Esophagus muscularis mucosa (tissue), 4 donors: ENCODE results near the gene MDM1. TPM values are rescaled to one million over a fixed set of nuclear protein-coding genes. Genes with fewer than 3 reads are reported as not detected.
A peak's percentile ranks its signal among the peaks of the same experiment; 100 is the strongest.

Experiments
- DNase-seq: peaks from one replicate; pipeline ENCODE4 v3.0.0-alpha.2; 2017; ENCODE audit errors: extremely low spot score
- H3K27ac ChIP-seq, 4 donors: fragments of 200-600 bp; sonication (generic); replicated peaks in 1 of 4; 1 replicate in 3 of 4; 2 replicates in 1 of 4; pipeline ENCODE4 v1.5.1; 2016 to 2019; ENCODE audit warnings: mild to moderate bottlenecking in 1 of 4
- H3K27me3 ChIP-seq, 4 donors: fragments of 200-600 bp; sonication (generic); one replicate each; pipeline versions ENCODE4 v1.5.1 to v1.6.0; 2016 to 2019
- H3K36me3 ChIP-seq, 4 donors: fragments of 200-600 bp; sonication (generic); one replicate each; pipeline ENCODE4 v1.5.1; 2016 to 2019
- H3K4me1 ChIP-seq, 4 donors: fragments of 200-600 bp; sonication (generic); one replicate each; pipeline ENCODE4 v1.5.1; 2016 to 2019
- H3K4me3 ChIP-seq, 4 donors: fragments of 200-600 bp; sonication (generic); 1 replicate in 2 of 4; 2 replicates in 2 of 4; pipeline ENCODE4 v1.5.1; 2016 to 2019; ENCODE audit warnings: mild to moderate bottlenecking in 4 of 4, moderate library complexity in 1 of 4
- H3K9me3 ChIP-seq, 4 donors: fragments of 200-600 bp; sonication (generic); 1 replicate in 3 of 4; 2 replicates in 1 of 4; pipeline ENCODE4 v1.5.1; 2016 to 2019
- EP300 ChIP-seq: sonication (generic); formaldehyde crosslinking; IDR thresholded peaks from one replicate; pipeline ENCODE4 v1.6.1; 2017; ENCODE audit warnings: antibody characterized with exemption
- POLR2A ChIP-seq: fragments of 450-650 bp; IDR thresholded peaks from one replicate; pipeline ENCODE4 v1.6.1; 2017; ENCODE audit warnings: antibody characterized with exemption, moderate library complexity, mild to moderate bottlenecking, low read depth
- POLR2AphosphoS5 ChIP-seq, 2 donors: sonication (generic); formaldehyde crosslinking; IDR thresholded peaks; one replicate each; pipeline ENCODE4 v1.6.1; 2017; ENCODE audit warnings: antibody characterized with exemption in 2 of 2
- WGBS: methylation state at CpG from one replicate; pipeline ENCODE4 v1.1.5; 2018; 5-methylcytosine and 5-hydroxymethylcytosine counted together
- intact Hi-C: fragments of 100-400 bp; cut with DNase I; formaldehyde crosslinking; loops from one replicate; pipeline ENCODE4 v1.15.1; 2023
- total RNA-seq, 4 donors: library from RNA; depleted of rRNA; stranded (reverse); fragments of >200 nt; gene quantifications; one replicate each; pipeline versions ENCODE4 v1.1.0 to v1.2.1, GENCODE V29; 2016
- TF ChIP-seq, protein P1 (sequence below), 3 experiments: fragments of 200-600 bp in 2 of 3; fragments of 450-650 bp in 1 of 3; sonication (generic) in 2 of 3; IDR thresholded peaks; one replicate each; pipeline ENCODE4 v1.5.1; 2017 to 2019; ENCODE audit warnings: antibody characterized with exemption in 3 of 3, mild to moderate bottlenecking in 2 of 3, moderate library complexity in 1 of 3

Gene MDM1
- total RNA-seq, 4 donors from 2014 or later = 11.3 to 33.2 (median 14.7) TPM

DNA sequence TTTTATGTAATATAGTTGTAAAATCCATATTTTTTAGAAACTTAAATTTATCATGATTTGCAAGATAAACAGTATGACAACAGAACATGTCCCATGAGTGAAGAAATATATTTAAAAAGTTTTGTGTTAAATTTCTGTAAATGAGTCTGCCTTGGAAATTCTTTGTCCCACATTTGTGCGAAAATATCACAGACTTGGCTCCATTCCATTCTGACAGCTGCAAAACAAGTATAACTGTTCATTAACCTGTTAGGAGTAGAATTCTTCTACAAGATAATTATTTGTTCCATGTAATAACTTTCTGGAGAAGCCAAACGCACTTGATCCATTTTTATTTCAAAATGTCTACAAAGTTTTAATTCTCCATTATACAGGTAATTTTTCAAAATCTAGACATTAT is 37.9 kb downstream of the MDM1 start:
- H3K9me3 ChIP-seq = peaks cover 0 to under 1% (median 0%) of the 10 kb centered on the region in 4 donors
- H3K4me3 ChIP-seq = no peak overlapping the region
- TF ChIP-seq, protein P1, sequence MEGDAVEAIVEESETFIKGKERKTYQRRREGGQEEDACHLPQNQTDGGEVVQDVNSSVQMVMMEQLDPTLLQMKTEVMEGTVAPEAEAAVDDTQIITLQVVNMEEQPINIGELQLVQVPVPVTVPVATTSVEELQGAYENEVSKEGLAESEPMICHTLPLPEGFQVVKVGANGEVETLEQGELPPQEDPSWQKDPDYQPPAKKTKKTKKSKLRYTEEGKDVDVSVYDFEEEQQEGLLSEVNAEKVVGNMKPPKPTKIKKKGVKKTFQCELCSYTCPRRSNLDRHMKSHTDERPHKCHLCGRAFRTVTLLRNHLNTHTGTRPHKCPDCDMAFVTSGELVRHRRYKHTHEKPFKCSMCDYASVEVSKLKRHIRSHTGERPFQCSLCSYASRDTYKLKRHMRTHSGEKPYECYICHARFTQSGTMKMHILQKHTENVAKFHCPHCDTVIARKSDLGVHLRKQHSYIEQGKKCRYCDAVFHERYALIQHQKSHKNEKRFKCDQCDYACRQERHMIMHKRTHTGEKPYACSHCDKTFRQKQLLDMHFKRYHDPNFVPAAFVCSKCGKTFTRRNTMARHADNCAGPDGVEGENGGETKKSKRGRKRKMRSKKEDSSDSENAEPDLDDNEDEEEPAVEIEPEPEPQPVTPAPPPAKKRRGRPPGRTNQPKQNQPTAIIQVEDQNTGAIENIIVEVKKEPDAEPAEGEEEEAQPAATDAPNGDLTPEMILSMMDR (IDR thresholded peaks at IDR 0.05) = no peak
- TF ChIP-seq EP300 = no peak
- TF ChIP-seq POLR2AphosphoS5 (IDR thresholded peaks at IDR 0.05) = no peak
- no peak for TF ChIP-seq POLR2A
- no peaks in the 10 kb centered on the region for H3K27me3 ChIP-seq
- peaks cover 0 to 13% (median 6%) of the 10 kb centered on the region in 4 donors for H3K36me3 ChIP-seq
- peaks cover 0 to 26% (median 22%) of the 10 kb centered on the region in 4 donors for H3K4me1 ChIP-seq
- intact Hi-C loops = no loop called here
- 24% methylated on average over 2 of the region's 2 CpGs for WGBS
- no peak for DNase-seq
- no peak overlapping the region for H3K27ac ChIP-seq

DNA sequence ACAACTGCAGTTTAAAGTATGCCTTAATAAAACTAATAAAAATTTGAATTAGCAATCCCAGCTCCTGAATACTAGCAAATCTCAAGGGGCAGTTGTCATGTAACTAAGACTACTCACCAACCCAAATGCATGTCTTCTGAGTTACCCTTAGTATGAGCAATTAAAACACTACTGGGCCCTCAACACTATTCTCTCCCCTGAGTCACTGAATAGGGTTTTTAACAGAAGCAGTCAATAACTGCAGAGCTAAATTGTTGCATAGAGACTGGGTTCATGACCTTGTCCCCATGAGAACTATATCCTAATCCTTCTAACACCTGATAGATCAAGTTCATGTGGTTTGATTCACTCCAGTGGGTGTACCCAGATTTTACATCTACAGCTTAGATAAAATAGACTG is 38.8 kb downstream of the MDM1 start:
- Histone ChIP-seq H3K27me3 (no peaks in the 10 kb centered on the region), H3K36me3 (peaks cover 0 to 8% (median 3%) of the 10 kb centered on the region in 4 donors), H3K27ac (no peak overlapping the region), H3K9me3 (no peaks in the 10 kb centered on the region), H3K4me3 (no peak overlapping the region), H3K4me1 (peaks cover 0 to 26% (median 22%) of the 10 kb centered on the region in 4 donors)
- DNase-seq = no peak
- intact Hi-C loops = no loop called here
- TF ChIP-seq, protein P1 (IDR thresholded peaks at IDR 0.05) = no peak
- TF ChIP-seq POLR2A = no peak
- TF ChIP-seq EP300 = no peak
- TF ChIP-seq POLR2AphosphoS5 (IDR thresholded peaks at IDR 0.05) = no peak

DNA sequence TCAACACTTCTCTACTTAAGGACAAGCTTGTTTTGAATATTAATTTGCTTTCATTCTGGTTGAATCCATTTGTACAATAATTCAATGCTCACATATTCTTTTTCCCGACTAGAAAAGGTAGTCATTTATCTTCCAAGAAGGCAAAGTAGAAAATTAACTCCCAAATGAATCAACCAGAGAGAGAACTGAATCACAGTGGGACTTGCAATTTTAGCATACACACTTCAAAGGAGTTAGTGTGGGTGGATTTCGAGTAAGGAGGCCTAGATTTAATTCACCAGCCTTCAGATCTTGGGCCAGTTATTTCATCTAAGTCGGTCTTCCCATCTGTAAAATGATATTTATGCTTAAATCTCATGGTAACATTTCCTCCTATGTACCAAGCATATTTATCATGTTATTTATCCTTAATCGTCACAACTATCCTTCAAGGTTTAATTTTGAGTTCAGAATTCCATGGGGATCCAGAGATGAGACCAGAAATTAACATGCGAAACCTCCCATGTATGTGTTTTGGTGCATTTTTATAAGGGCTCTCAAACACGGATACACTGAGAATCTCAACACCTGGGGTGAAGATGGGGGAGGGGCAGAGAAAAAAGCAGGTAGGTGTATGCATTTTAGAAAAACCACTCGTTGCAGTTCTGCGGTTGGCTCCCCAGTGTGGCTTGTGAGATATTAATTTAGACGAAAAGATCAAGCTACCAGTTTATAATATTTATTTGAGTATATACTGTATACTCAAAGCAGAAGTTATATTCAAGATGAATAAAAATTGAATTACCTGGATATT is 39.8 kb downstream of the MDM1 start:
- Histone ChIP-seq H3K36me3 (peaks cover 0 to 8% (median 0%) of the 10 kb centered on the region in 4 donors), H3K9me3 (no peaks in the 10 kb centered on the region), H3K27ac (no peak overlapping the region), H3K4me1 (peaks cover 0 to 26% (median 22%) of the 10 kb centered on the region in 4 donors), H3K27me3 (no peaks in the 10 kb centered on the region), H3K4me3 (no peak overlapping the region)
- TF ChIP-seq POLR2AphosphoS5 (IDR thresholded peaks at IDR 0.05) = no peak
- TF ChIP-seq, protein P1 (IDR thresholded peaks at IDR 0.05) = no peak
- 80% methylated on average over 9 of the region's 9 CpGs for WGBS
- DNase-seq = no peak
- intact Hi-C loops = no loop called here

DNA sequence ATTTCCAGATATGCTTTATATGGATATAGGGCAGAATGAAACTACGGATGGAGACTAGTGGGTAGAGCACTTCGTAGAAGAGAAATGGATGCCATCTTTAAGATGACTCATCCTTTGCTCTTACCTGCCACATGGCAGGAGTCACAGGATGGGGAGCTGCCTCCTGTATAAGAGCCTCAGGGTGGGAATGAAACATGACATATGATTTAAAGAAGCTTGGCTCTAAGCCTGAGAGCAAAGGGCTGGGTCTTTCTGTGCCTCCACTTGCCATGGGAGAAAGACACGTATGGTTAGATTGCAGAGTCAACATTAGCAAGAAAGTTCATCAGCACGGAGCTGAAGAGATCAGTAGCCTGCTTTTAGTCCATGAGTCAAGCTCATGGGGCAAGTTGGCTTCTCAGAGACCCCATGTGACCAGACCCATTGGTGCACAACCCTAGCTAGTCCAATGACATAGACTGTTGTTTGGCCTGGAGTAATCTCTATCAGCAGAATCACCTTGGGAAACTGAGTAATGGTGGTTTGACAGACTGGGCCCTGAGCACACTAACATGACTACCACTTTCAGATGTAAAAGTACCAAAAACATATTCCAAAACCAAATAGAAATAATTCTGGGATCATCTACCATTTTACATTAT is 40.6 kb downstream of the MDM1 start:
- TF ChIP-seq POLR2AphosphoS5 (IDR thresholded peaks at IDR 0.05) (no peak), EP300 (no peak), POLR2A (no peak)
- TF ChIP-seq, protein P1 (IDR thresholded peaks at IDR 0.05) = no peak
- WGBS = 94% methylated on average over 4 of the region's 4 CpGs
- intact Hi-C loops = no loop called here
- no peak overlapping the region for H3K4me3 ChIP-seq
- peak; percentile 29 for DNase-seq
- H3K9me3 ChIP-seq = no peaks in the 10 kb centered on the region
- no peaks in the 10 kb centered on the region for H3K27me3 ChIP-seq
- H3K4me1 ChIP-seq = peaks cover 0 to 26% (median 22%) of the 10 kb centered on the region in 4 donors
- no peak overlapping the region for H3K27ac ChIP-seq
- peaks cover 0 to 5% (median 0%) of the 10 kb centered on the region in 4 donors for H3K36me3 ChIP-seq
